Natural killer cell (primary cell): ENCODE results near the gene SLC33A1. TPM values are rescaled to one million over a fixed set of nuclear protein-coding genes. Genes with fewer than 3 reads are reported as not detected.

Experiments used
- ATAC-seq, 3 donors: fragments of 150-1000 bp in 2 of 3; fragments of 200-7000 bp in 1 of 3; cut with Tn5 transposase; 1 replicate in 1 of 3; 2 replicates in 2 of 3; pipeline ENCODE4 v1.10.0; 2021; ENCODE audit warnings: mild to moderate bottlenecking in 2 of 3, moderate library complexity in 2 of 3
- DNase-seq, 2 donors: peaks; one replicate each; pipeline versions ENCODE4 v3.0.0 to v3.0.0-alpha.2; 2013 to 2021; ENCODE audit warnings: mixed read lengths in 1 of 2
- H3K27ac ChIP-seq: one replicate; pipeline ENCODE4 v1.5.1; 2013; ENCODE audit warnings: mild to moderate bottlenecking, low read length
- H3K27me3 ChIP-seq: one replicate; pipeline ENCODE4 v1.6.1; 2013; ENCODE audit warnings: low read length; ENCODE audit not compliant: control insufficient read depth, insufficient read depth
- H3K36me3 ChIP-seq: one replicate; pipeline ENCODE4 v1.6.1; 2013; ENCODE audit warnings: low read length; ENCODE audit not compliant: control insufficient read depth, insufficient read depth
- H3K4me1 ChIP-seq: one replicate; pipeline ENCODE4 v1.6.1; 2013; ENCODE audit warnings: low read length; ENCODE audit not compliant: control insufficient read depth, insufficient read depth
- H3K4me3 ChIP-seq: one replicate; pipeline ENCODE4 v1.5.1; 2013; ENCODE audit warnings: low read length
- H3K9me3 ChIP-seq: one replicate; pipeline ENCODE4 v1.6.1; 2013; ENCODE audit warnings: low read length; ENCODE audit not compliant: control insufficient read depth, insufficient read depth
- H3K27ac Mint-ChIP-seq, 2 donors: one replicate each; pipeline ENCODE4 v1.8.0; 2022; ENCODE audit warnings: mild to moderate bottlenecking in 2 of 2, mixed read lengths in 2 of 2, moderate library complexity in 1 of 2
- H3K27me3 Mint-ChIP-seq, 2 donors: one replicate each; pipeline ENCODE4 v1.8.0; 2022; ENCODE audit warnings: low read depth in 2 of 2, mixed read lengths in 2 of 2
- H3K36me3 Mint-ChIP-seq: one replicate; pipeline ENCODE4 v1.8.0; 2022; ENCODE audit warnings: mixed read lengths
- H3K4me1 Mint-ChIP-seq, 2 donors: one replicate each; pipeline ENCODE4 v1.8.0; 2022; ENCODE audit warnings: mixed read lengths in 2 of 2
- H3K4me3 Mint-ChIP-seq: one replicate; pipeline ENCODE4 v1.8.0; 2022; ENCODE audit warnings: mild to moderate bottlenecking, moderate library complexity, mixed read lengths
- H3K9me3 Mint-ChIP-seq, 2 donors: one replicate each; pipeline ENCODE4 v1.8.0; 2022; ENCODE audit warnings: mixed read lengths in 2 of 2
- WGBS: methylation state at CpG from one replicate; pipeline ENCODE4 v1.1.7; 2013; ENCODE audit warnings: missing lambda C conversion rate; ENCODE audit not compliant: insufficient coverage; 5-methylcytosine and 5-hydroxymethylcytosine counted together
- intact Hi-C: fragments of 100-400 bp; cut with micrococcal nuclease; formaldehyde crosslinking; loops from one replicate; pipeline ENCODE4 v1.14.2; 2022
- total RNA-seq, 4 donors: library from RNA; stranded (reverse); fragments of 120-200 nt in 1 of 4; gene quantifications; one replicate each; pipeline versions ENCODE4 v1.2.3 to v1.2.4, GENCODE V29; 2013 to 2022
- TF ChIP-seq, protein P1 (sequence below): fragments of 200-600 bp; IDR thresholded peaks from one replicate; pipeline ENCODE4 v1.8.0; 2022; ENCODE audit warnings: antibody characterized with exemption

Gene SLC33A1
- total RNA-seq, 3 donors from 2014 or later (not counting 1 experiment from before 2014, with no cell fraction given), result 25.2 to 28.4 (median 27.2) TPM

DNA sequence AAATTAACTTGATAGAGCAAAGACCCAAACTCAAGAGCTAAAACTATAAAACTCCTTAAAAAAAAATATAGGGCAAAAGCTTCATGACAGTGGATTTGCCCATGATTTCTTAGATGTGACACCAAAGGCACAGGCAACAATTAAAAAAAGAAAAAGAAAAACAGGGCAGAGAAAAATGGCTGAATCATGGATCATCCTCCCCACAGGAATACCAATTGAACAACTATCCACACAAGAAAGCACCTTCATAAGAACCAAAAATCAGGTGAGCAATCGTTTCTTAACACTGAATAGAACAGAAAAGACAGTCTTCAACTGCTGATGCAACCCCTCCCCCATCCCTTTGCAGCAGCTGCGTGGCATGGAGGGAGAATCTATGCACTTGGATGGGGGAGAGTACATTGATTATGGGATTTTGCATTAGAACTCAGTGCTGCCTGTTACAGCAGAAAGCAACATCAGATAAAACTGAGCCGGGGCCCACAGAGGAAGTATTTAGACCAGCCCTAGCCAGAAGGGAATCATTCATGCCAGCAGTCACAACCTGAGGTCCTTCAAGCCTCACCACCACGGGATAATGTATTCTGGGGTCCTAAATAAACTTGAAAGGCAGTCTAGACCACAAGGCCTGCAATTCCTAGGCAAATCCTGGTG is 63.8 kb downstream of the SLC33A1 start:
- Mint-ChIP-seq H3K9me3 (peaks cover 0 to 3% of the 10 kb centered on the region in 2 donors), H3K4me1 (peaks cover 0 to 5% of the 10 kb centered on the region in 2 donors), H3K36me3 (peaks cover 12% of the 10 kb centered on the region), H3K27me3 (no peaks in the 10 kb centered on the region), H3K27ac (no peak overlapping the region), H3K4me3 (no peak overlapping the region)
- no peaks in the 10 kb centered on the region for H3K9me3 ChIP-seq
- DNase-seq (no peak), ATAC-seq (no peak)
- intact Hi-C loops, result no loop called here
- H3K36me3 ChIP-seq, result no peaks in the 10 kb centered on the region
- no peak overlapping the region for H3K27ac ChIP-seq
- H3K4me1 ChIP-seq, result no peaks in the 10 kb centered on the region
- no peak overlapping the region for H3K4me3 ChIP-seq
- WGBS, result 52% methylated on average over 3 of the region's 4 CpGs
- H3K27me3 ChIP-seq, result no peaks in the 10 kb centered on the region
- TF ChIP-seq, protein P1, sequence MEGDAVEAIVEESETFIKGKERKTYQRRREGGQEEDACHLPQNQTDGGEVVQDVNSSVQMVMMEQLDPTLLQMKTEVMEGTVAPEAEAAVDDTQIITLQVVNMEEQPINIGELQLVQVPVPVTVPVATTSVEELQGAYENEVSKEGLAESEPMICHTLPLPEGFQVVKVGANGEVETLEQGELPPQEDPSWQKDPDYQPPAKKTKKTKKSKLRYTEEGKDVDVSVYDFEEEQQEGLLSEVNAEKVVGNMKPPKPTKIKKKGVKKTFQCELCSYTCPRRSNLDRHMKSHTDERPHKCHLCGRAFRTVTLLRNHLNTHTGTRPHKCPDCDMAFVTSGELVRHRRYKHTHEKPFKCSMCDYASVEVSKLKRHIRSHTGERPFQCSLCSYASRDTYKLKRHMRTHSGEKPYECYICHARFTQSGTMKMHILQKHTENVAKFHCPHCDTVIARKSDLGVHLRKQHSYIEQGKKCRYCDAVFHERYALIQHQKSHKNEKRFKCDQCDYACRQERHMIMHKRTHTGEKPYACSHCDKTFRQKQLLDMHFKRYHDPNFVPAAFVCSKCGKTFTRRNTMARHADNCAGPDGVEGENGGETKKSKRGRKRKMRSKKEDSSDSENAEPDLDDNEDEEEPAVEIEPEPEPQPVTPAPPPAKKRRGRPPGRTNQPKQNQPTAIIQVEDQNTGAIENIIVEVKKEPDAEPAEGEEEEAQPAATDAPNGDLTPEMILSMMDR, result no peak

- intact Hi-C loops, result no loop called here
- Mint-ChIP-seq H3K27me3 (no peaks in the 10 kb centered on the region), H3K4me3 (no peak overlapping the region), H3K4me1 (peaks cover 0 to 5% of the 10 kb centered on the region in 2 donors), H3K27ac (no peak overlapping the region), H3K9me3 (peaks cover 2 to 4% of the 10 kb centered on the region in 2 donors), H3K36me3 (peaks cover 9% of the 10 kb centered on the region)
- DNase-seq (peak in 1 of 2 donors; percentile 9), ATAC-seq (no peak)
- Histone ChIP-seq H3K27ac (no peak overlapping the region), H3K36me3 (no peaks in the 10 kb centered on the region), H3K4me3 (no peak overlapping the region), H3K9me3 (peaks cover 3% of the 10 kb centered on the region), H3K4me1 (no peaks in the 10 kb centered on the region), H3K27me3 (no peaks in the 10 kb centered on the region)
- TF ChIP-seq, protein P1, result no peak
These were observed 68.4 kb downstream of the SLC33A1 start for GRCh38 chr3:155785662-155786295.

- no peak overlapping the region for H3K4me3 Mint-ChIP-seq
- intact Hi-C loops, result no loop called here
- peaks cover 3% of the 10 kb centered on the region for H3K9me3 ChIP-seq
- H3K36me3 Mint-ChIP-seq, result peaks cover 9% of the 10 kb centered on the region
- H3K4me1 Mint-ChIP-seq, result peaks cover 0 to 5% of the 10 kb centered on the region in 2 donors
- H3K36me3 ChIP-seq, result no peaks in the 10 kb centered on the region
- no peak overlapping the region for H3K27ac Mint-ChIP-seq
- H3K9me3 Mint-ChIP-seq, result peaks cover 2 to 4% of the 10 kb centered on the region in 2 donors
- no peak overlapping the region for H3K4me3 ChIP-seq
- ATAC-seq, result no peak
- TF ChIP-seq, protein P1, result no peak
- no peak overlapping the region for H3K27ac ChIP-seq
- WGBS, result 100% methylated on average over 1 of the region's 1 CpG
- no peak for DNase-seq
- no peaks in the 10 kb centered on the region for H3K27me3 ChIP-seq
- no peaks in the 10 kb centered on the region for H3K27me3 Mint-ChIP-seq
- no peaks in the 10 kb centered on the region for H3K4me1 ChIP-seq
These were observed 71.8 kb downstream of the SLC33A1 start for GRCh38 chr3:155782390-155782953.
